GM23338 (cell line): ENCODE measurements around the gene MCTP2. TPM values are rescaled to one million over a fixed set of nuclear protein-coding genes. Genes with fewer than 3 reads are reported as not detected.

Source experiments
- ATAC-seq: fragments of 200-7000 bp; cut with Tn5 transposase; 3 replicates; pipeline ENCODE4 v1.9.1; 2020
- DNase-seq: peaks from one replicate; pipeline ENCODE4 v3.0.0-alpha.2; 2015; ENCODE audit warnings: low spot score
- H2AFZ ChIP-seq: fragments of 200-600 bp; sonication (generic); 2 replicates; pipeline ENCODE4 v1.8.0; 2016; ENCODE audit warnings: antibody characterized with exemption, mild to moderate bottlenecking, moderate library complexity
- H3F3A ChIP-seq: fragments of 200-600 bp; sonication (generic); replicated peaks from 2 replicates; pipeline ENCODE4 v1.8.0; 2017; ENCODE audit warnings: antibody characterized with exemption, mixed run types, low read depth
- H3K27ac ChIP-seq: fragments of 200-600 bp; sonication (generic); 2 replicates; pipeline ENCODE4 v1.6.1; 2016; ENCODE audit warnings: low read depth
- H3K27me3 ChIP-seq: fragments of 200-600 bp; sonication (generic); 2 replicates; pipeline ENCODE4 v1.8.0; 2016; ENCODE audit warnings: mild to moderate bottlenecking, mixed run types, moderate library complexity; ENCODE audit not compliant: insufficient read depth
- H3K36me3 ChIP-seq: fragments of 200-600 bp; sonication (generic); 2 replicates; pipeline ENCODE4 v1.8.0; 2016; ENCODE audit warnings: mild to moderate bottlenecking; ENCODE audit not compliant: insufficient read depth
- H3K4me1 ChIP-seq: fragments of 200-600 bp; sonication (generic); 2 replicates; pipeline ENCODE4 v1.8.0; 2016; ENCODE audit warnings: mild to moderate bottlenecking, moderate library complexity; ENCODE audit not compliant: insufficient read depth
- H3K4me2 ChIP-seq: fragments of 200-600 bp; sonication (generic); 2 replicates; pipeline ENCODE4 v1.7.1; 2017; ENCODE audit warnings: mixed run types
- H3K4me3 ChIP-seq: fragments of 200-600 bp; sonication (generic); 2 replicates; pipeline ENCODE4 v1.6.1; 2016; ENCODE audit warnings: mixed run types
- H3K79me2 ChIP-seq: fragments of 200-600 bp; sonication (generic); replicated peaks from 2 replicates; pipeline ENCODE4 v1.8.0; 2017; ENCODE audit warnings: mild to moderate bottlenecking; ENCODE audit not compliant: insufficient read depth
- H3K9me2 ChIP-seq: fragments of 200-600 bp; sonication (generic); 2 replicates; pipeline ENCODE4 v1.8.0; 2017; ENCODE audit not compliant: insufficient read depth
- H4K20me1 ChIP-seq: fragments of 200-600 bp; sonication (generic); replicated peaks from 2 replicates; pipeline ENCODE4 v1.8.0; 2017; ENCODE audit warnings: mild to moderate bottlenecking; ENCODE audit not compliant: insufficient read depth
- H3K27ac Mint-ChIP-seq: 2 replicates; pipeline ENCODE4 v1.8.0; 2020; ENCODE audit warnings: inconsistent platforms, mild to moderate bottlenecking, moderate library complexity, mixed read lengths
- H3K27me3 Mint-ChIP-seq: 3 replicates; pipeline ENCODE4 v1.8.0; 2022; ENCODE audit warnings: low read depth, mild to moderate bottlenecking, moderate library complexity, mixed read lengths, inconsistent platforms; ENCODE audit not compliant: insufficient read depth, poor library complexity
- H3K36me3 Mint-ChIP-seq: 3 replicates; pipeline ENCODE4 v1.8.0; 2021; ENCODE audit warnings: low read depth, mild to moderate bottlenecking, inconsistent platforms, moderate library complexity, mixed read lengths
- H3K4me1 Mint-ChIP-seq: 3 replicates; pipeline ENCODE4 v1.8.0; 2020; ENCODE audit warnings: mild to moderate bottlenecking, inconsistent platforms, mixed read lengths
- H3K4me3 Mint-ChIP-seq: 3 replicates; pipeline ENCODE4 v1.8.0; 2021; ENCODE audit warnings: moderate library complexity, mild to moderate bottlenecking, inconsistent platforms, mixed read lengths
- H3K9me3 Mint-ChIP-seq: 3 replicates; pipeline ENCODE4 v1.8.0; 2020; ENCODE audit warnings: moderate library complexity, mild to moderate bottlenecking, inconsistent platforms, mixed read lengths
- CREB1 ChIP-seq: fragments of 250-450 bp; sonication (Bioruptor Pico); IDR thresholded peaks from 2 replicates; pipeline ENCODE4 v1.5.0; 2020; ENCODE audit warnings: low read depth, mild to moderate bottlenecking, moderate library complexity
- ETS1 ChIP-seq: IDR thresholded peaks from 2 replicates; pipeline ENCODE4 v1.6.1; 2016; ENCODE audit warnings: antibody characterized with exemption
- EZH2phosphoT487 ChIP-seq: fragments of 200-600 bp; sonication (generic); IDR thresholded peaks from one replicate; pipeline ENCODE4 v1.8.1; 2018; ENCODE audit warnings: antibody characterized with exemption; ENCODE audit not compliant: unreplicated experiment
- JUNB ChIP-seq: IDR thresholded peaks from one replicate; pipeline ENCODE4 v1.6.1; 2016; ENCODE audit warnings: antibody characterized with exemption; ENCODE audit not compliant: unreplicated experiment
- NANOG ChIP-seq: IDR thresholded peaks from 2 replicates; pipeline ENCODE4 v1.6.1; 2016; ENCODE audit warnings: antibody characterized with exemption, borderline replicate concordance
- REST ChIP-seq: IDR thresholded peaks from one replicate; pipeline ENCODE4 v1.6.1; 2018; ENCODE audit warnings: antibody characterized with exemption; ENCODE audit not compliant: unreplicated experiment
- STAT1 ChIP-seq: IDR thresholded peaks from one replicate; pipeline ENCODE4 v1.6.1; 2016; ENCODE audit warnings: antibody characterized with exemption; ENCODE audit not compliant: unreplicated experiment
- ZNF114 ChIP-seq: fragments of 250-450 bp; sonication (Bioruptor Pico); IDR thresholded peaks from 2 replicates; pipeline ENCODE4 v1.5.0; 2020; ENCODE audit warnings: mild to moderate bottlenecking, moderate library complexity
- ZNF331 ChIP-seq: fragments of 250-450 bp; sonication (Bioruptor Pico); IDR thresholded peaks from 2 replicates; pipeline ENCODE4 v1.5.0; 2020; ENCODE audit warnings: low read depth, mild to moderate bottlenecking, moderate library complexity
- polyA plus RNA-seq: library from polyadenylated mRNA; unstranded; fragments of >200 nt; fragmentation: Nextera tagmentation; extraction: Ambion mirVana; gene quantifications from 2 replicates; pipeline ENCODE4 v1.2.1, GENCODE V29; 2016
- total RNA-seq: library from RNA; depleted of rRNA; stranded (reverse); fragments of >200 nt; shearing (Covaris generic); gene quantifications from 2 replicates; pipeline ENCODE4 v1.2.3, GENCODE V29; 2014
- TF ChIP-seq, protein P1 (sequence below): fragments of 250-450 bp; sonication (Bioruptor Pico); IDR thresholded peaks from 2 replicates; pipeline ENCODE4 v1.5.0; 2020; ENCODE audit warnings: mild to moderate bottlenecking, moderate library complexity
- TF ChIP-seq, protein P2 (sequence below), 2 experiments: fragments of 200-600 bp in 1 of 2; sonication (generic) in 1 of 2; conservative IDR thresholded peaks; 2 replicates each; pipeline versions ENCODE4 v1.5.1 to v1.6.1; 2016 to 2017; ENCODE audit warnings: antibody characterized with exemption in 2 of 2, low read depth in 2 of 2, mild to moderate bottlenecking in 2 of 2, moderate library complexity in 1 of 2

Gene MCTP2
- total and polyA plus RNA-seq, 2 experiments from 2014 or later = 1.8 to 5.5 TPM

DNA sequence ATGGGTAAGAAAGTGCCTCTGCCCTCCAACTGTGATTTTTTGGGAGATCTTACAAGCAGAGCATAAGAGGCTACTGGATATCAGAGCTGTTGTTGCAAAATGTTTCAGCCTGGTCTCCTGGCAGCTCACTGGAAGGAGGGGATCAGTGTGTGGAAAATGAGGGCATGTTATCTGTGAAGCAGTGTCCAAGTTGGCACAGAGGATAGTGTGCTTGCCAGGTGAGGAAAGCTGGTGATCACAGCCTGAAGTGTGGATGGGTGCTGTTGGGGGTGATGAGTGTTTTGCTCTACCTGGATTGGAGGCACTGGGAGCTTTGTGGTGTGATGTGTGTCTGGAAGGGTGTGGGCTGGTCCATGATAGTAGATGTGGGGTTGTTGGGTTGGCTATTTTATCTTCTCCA lies 69.3 kb downstream of the MCTP2 start (continued):
- TF ChIP-seq, protein P1, sequence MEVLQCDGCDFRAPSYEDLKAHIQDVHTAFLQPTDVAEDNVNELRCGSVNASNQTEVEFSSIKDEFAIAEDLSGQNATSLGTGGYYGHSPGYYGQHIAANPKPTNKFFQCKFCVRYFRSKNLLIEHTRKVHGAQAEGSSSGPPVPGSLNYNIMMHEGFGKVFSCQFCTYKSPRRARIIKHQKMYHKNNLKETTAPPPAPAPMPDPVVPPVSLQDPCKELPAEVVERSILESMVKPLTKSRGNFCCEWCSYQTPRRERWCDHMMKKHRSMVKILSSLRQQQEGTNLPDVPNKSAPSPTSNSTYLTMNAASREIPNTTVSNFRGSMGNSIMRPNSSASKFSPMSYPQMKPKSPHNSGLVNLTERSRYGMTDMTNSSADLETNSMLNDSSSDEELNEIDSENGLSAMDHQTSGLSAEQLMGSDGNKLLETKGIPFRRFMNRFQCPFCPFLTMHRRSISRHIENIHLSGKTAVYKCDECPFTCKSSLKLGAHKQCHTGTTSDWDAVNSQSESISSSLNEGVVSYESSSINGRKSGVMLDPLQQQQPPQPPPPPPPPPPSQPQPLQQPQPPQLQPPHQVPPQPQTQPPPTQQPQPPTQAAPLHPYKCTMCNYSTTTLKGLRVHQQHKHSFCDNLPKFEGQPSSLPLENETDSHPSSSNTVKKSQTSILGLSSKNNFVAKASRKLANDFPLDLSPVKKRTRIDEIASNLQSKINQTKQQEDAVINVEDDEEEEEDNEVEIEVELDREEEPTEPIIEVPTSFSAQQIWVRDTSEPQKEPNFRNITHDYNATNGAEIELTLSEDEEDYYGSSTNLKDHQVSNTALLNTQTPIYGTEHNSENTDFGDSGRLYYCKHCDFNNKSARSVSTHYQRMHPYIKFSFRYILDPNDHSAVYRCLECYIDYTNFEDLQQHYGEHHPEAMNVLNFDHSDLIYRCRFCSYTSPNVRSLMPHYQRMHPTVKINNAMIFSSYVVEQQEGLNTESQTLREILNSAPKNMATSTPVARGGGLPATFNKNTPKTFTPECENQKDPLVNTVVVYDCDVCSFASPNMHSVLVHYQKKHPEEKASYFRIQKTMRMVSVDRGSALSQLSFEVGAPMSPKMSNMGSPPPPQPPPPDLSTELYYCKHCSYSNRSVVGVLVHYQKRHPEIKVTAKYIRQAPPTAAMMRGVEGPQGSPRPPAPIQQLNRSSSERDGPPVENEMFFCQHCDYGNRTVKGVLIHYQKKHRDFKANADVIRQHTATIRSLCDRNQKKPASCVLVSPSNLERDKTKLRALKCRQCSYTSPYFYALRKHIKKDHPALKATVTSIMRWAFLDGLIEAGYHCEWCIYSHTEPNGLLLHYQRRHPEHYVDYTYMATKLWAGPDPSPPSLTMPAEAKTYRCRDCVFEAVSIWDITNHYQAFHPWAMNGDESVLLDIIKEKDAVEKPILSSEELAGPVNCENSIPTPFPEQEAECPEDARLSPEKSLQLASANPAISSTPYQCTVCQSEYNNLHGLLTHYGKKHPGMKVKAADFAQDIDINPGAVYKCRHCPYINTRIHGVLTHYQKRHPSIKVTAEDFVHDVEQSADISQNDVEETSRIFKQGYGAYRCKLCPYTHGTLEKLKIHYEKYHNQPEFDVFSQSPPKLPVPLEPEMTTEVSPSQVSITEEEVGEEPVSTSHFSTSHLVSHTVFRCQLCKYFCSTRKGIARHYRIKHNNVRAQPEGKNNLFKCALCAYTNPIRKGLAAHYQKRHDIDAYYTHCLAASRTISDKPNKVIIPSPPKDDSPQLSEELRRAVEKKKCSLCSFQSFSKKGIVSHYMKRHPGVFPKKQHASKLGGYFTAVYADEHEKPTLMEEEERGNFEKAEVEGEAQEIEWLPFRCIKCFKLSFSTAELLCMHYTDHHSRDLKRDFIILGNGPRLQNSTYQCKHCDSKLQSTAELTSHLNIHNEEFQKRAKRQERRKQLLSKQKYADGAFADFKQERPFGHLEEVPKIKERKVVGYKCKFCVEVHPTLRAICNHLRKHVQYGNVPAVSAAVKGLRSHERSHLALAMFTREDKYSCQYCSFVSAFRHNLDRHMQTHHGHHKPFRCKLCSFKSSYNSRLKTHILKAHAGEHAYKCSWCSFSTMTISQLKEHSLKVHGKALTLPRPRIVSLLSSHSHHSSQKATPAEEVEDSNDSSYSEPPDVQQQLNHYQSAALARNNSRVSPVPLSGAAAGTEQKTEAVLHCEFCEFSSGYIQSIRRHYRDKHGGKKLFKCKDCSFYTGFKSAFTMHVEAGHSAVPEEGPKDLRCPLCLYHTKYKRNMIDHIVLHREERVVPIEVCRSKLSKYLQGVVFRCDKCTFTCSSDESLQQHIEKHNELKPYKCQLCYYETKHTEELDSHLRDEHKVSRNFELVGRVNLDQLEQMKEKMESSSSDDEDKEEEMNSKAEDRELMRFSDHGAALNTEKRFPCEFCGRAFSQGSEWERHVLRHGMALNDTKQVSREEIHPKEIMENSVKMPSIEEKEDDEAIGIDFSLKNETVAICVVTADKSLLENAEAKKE (CRISPR knock-in tag) = no peak

GRCh38 chr15:94305133-94305532 lies 73.8 kb downstream of the MCTP2 start:
- Histone ChIP-seq H2AFZ (no peak overlapping the region), H3K27ac (no peak overlapping the region), H3K4me3 (no peak overlapping the region), H3K9me2 (peaks cover 7% of the 10 kb centered on the region; the same call in 1 of the 2 replicates), H3K4me1 (no peaks in the 10 kb centered on the region), H3F3A (no peaks in the 10 kb centered on the region), H3K27me3 (no peaks in the 10 kb centered on the region), H3K4me2 (no peak overlapping the region), H3K79me2 (no peaks in the 10 kb centered on the region), H4K20me1 (no peaks in the 10 kb centered on the region), H3K36me3 (no peaks in the 10 kb centered on the region)
- DNase-seq (no peak), ATAC-seq (no peak)
- peaks cover 13% of the 10 kb centered on the region; the same call in 2 of the 3 replicates for H3K36me3 Mint-ChIP-seq
- peaks cover 2% of the 10 kb centered on the region; the same call in 2 of the 3 replicates for H3K4me1 Mint-ChIP-seq
- H3K27ac Mint-ChIP-seq = no peak overlapping the region
- H3K4me3 Mint-ChIP-seq = no peak overlapping the region
- H3K27me3 Mint-ChIP-seq = peaks cover 2% of the 10 kb centered on the region
- H3K9me3 Mint-ChIP-seq = peaks cover 4% of the 10 kb centered on the region; the same call in 1 of the 3 replicates
- TF ChIP-seq ZNF114 (CRISPR knock-in tag) = no peak
- no peak for TF ChIP-seq ZNF331 (CRISPR knock-in tag)
- TF ChIP-seq EZH2phosphoT487 = no peak
- TF ChIP-seq, protein P2, sequence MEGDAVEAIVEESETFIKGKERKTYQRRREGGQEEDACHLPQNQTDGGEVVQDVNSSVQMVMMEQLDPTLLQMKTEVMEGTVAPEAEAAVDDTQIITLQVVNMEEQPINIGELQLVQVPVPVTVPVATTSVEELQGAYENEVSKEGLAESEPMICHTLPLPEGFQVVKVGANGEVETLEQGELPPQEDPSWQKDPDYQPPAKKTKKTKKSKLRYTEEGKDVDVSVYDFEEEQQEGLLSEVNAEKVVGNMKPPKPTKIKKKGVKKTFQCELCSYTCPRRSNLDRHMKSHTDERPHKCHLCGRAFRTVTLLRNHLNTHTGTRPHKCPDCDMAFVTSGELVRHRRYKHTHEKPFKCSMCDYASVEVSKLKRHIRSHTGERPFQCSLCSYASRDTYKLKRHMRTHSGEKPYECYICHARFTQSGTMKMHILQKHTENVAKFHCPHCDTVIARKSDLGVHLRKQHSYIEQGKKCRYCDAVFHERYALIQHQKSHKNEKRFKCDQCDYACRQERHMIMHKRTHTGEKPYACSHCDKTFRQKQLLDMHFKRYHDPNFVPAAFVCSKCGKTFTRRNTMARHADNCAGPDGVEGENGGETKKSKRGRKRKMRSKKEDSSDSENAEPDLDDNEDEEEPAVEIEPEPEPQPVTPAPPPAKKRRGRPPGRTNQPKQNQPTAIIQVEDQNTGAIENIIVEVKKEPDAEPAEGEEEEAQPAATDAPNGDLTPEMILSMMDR (conservative IDR thresholded peaks at IDR 0.05; ENCODE audit: low read depth in 2 of 2) = no peak
- TF ChIP-seq STAT1 = no peak
- TF ChIP-seq JUNB = no peak
- TF ChIP-seq CREB1 (CRISPR knock-in tag) = no peak
- no peak for TF ChIP-seq NANOG
- no peak for TF ChIP-seq REST
- no peak for TF ChIP-seq ETS1
